Liver (tissue), 3 donors: Measurements from ENCODE around the gene CCDC15.

Experiments
- ATF3 ChIP-seq: IDR thresholded peaks from 2 replicates; pipeline ENCODE4 v1.6.1; 2016; ENCODE audit warnings: antibody characterized with exemption
- EGR1 ChIP-seq, 2 donors: IDR thresholded peaks; 2 replicates each; pipeline ENCODE4 v1.6.1; 2016 to 2018; ENCODE audit warnings: antibody characterized with exemption in 2 of 2, low read depth in 2 of 2
- HNF4A ChIP-seq, 2 donors: conservative IDR thresholded peaks; 2 replicates each; pipeline ENCODE4 v1.6.1; 2016; ENCODE audit warnings: antibody characterized with exemption in 2 of 2, mild to moderate bottlenecking in 2 of 2
- RAD21 ChIP-seq, 2 donors: IDR thresholded peaks; 2 replicates each; pipeline ENCODE4 v1.6.1; 2016; ENCODE audit warnings: antibody characterized with exemption in 2 of 2, mild to moderate bottlenecking in 2 of 2
- TAF1 ChIP-seq: conservative IDR thresholded peaks from 2 replicates; pipeline ENCODE4 v1.6.1; 2016; ENCODE audit warnings: antibody characterized with exemption, mild to moderate bottlenecking
- YY1 ChIP-seq: IDR thresholded peaks from 2 replicates; pipeline ENCODE4 v1.6.1; 2016; ENCODE audit warnings: antibody characterized with exemption, mild to moderate bottlenecking
- TF ChIP-seq, protein P1 (sequence below): fragments of 150-350 bp; IDR thresholded peaks from 2 replicates; pipeline ENCODE4 v1.5.1; 2017; ENCODE audit warnings: improper control_type of control experiment, low read depth, low read length; ENCODE audit not compliant: missing input control
- TF ChIP-seq, protein P2 (sequence below): IDR thresholded peaks from 2 replicates; pipeline ENCODE4 v1.6.1; 2016; ENCODE audit warnings: antibody characterized with exemption, mild to moderate bottlenecking
- donor health status: healthy.
- donor health status: healthy.

DNA sequence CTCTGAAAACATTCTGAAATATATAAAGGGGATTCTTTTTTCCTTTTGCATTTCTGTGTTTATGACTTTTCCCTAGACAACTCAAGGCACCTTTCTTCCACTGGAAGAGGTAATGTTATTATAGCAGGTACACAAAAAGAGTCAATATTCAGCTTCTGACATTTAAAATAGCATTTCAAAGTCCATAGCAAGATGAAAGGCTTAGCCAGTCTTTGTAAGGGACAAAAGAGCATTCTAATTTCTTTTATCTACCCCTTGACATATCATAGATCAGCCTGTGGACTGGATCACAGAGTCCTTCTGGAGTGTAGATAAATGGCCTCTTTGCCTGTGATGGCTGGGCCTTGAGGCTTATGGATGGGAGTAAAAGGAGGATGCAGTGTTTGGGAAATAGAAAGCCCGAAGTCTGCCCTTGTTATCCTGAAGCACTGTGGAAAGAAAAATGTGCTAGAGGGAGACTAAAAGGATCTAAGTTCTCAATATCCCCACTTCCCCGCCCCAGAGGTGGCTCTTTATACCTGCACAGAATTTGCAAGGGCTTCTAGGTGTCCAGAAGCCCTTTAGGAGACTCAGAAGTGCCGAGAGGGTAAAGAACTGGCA, 16.6 kb upstream of the CCDC15 start:
- TF ChIP-seq YY1 (no peak), RAD21 (IDR thresholded peaks at IDR 0.05) (no peak), ATF3 (no peak), HNF4A (conservative IDR thresholded peaks at IDR 0.05) (peak; percentile 38 to 40), EGR1 (IDR thresholded peaks at IDR 0.05; ENCODE audit: low read depth in 2 of 2) (no peak), TAF1 (no peak)
- TF ChIP-seq, protein P1, sequence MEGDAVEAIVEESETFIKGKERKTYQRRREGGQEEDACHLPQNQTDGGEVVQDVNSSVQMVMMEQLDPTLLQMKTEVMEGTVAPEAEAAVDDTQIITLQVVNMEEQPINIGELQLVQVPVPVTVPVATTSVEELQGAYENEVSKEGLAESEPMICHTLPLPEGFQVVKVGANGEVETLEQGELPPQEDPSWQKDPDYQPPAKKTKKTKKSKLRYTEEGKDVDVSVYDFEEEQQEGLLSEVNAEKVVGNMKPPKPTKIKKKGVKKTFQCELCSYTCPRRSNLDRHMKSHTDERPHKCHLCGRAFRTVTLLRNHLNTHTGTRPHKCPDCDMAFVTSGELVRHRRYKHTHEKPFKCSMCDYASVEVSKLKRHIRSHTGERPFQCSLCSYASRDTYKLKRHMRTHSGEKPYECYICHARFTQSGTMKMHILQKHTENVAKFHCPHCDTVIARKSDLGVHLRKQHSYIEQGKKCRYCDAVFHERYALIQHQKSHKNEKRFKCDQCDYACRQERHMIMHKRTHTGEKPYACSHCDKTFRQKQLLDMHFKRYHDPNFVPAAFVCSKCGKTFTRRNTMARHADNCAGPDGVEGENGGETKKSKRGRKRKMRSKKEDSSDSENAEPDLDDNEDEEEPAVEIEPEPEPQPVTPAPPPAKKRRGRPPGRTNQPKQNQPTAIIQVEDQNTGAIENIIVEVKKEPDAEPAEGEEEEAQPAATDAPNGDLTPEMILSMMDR = no peak
- TF ChIP-seq, protein P2, sequence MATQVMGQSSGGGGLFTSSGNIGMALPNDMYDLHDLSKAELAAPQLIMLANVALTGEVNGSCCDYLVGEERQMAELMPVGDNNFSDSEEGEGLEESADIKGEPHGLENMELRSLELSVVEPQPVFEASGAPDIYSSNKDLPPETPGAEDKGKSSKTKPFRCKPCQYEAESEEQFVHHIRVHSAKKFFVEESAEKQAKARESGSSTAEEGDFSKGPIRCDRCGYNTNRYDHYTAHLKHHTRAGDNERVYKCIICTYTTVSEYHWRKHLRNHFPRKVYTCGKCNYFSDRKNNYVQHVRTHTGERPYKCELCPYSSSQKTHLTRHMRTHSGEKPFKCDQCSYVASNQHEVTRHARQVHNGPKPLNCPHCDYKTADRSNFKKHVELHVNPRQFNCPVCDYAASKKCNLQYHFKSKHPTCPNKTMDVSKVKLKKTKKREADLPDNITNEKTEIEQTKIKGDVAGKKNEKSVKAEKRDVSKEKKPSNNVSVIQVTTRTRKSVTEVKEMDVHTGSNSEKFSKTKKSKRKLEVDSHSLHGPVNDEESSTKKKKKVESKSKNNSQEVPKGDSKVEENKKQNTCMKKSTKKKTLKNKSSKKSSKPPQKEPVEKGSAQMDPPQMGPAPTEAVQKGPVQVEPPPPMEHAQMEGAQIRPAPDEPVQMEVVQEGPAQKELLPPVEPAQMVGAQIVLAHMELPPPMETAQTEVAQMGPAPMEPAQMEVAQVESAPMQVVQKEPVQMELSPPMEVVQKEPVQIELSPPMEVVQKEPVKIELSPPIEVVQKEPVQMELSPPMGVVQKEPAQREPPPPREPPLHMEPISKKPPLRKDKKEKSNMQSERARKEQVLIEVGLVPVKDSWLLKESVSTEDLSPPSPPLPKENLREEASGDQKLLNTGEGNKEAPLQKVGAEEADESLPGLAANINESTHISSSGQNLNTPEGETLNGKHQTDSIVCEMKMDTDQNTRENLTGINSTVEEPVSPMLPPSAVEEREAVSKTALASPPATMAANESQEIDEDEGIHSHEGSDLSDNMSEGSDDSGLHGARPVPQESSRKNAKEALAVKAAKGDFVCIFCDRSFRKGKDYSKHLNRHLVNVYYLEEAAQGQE = no peak
